Astrocyte (in vitro differentiated cells and primary cell): ENCODE results near the gene PRAMEF15. TPM values are rescaled to one million over a fixed set of nuclear protein-coding genes. Genes with fewer than 3 reads are reported as not detected.

Experiments
- total RNA-seq: library from RNA; stranded (reverse); gene quantifications from 2 replicates; pipeline ENCODE4 v1.2.1, GENCODE V29; 2021

PRAMEF15 gene
- total RNA-seq, 1 donor from 2014 or later: not detected

Other genes starting within 250 kb of the PRAMEF15 start
- 0.14 TPM in 1 of 2 replicates, not detected in the other for gene PRAMEF25, start 244.8 kb upstream of the PRAMEF15 start, total RNA-seq
- gene HNRNPCL2, start 198.7 kb upstream of the PRAMEF15 start, total RNA-seq: not detected in 2 replicates
- not detected in 2 replicates for gene PRAMEF26, start 159.6 kb upstream of the PRAMEF15 start, total RNA-seq
- not detected in 2 replicates for gene HNRNPCL4, start 149.9 kb upstream of the PRAMEF15 start, total RNA-seq
- not detected in 2 replicates for gene PRAMEF9, start 143.7 kb upstream of the PRAMEF15 start, total RNA-seq
- gene PRAMEF13, start 114.2 kb upstream of the PRAMEF15 start, total RNA-seq: not detected in 2 replicates
- gene PRAMEF18, start 89.4 kb upstream of the PRAMEF15 start, total RNA-seq: not detected in 2 replicates
- not detected in 2 replicates for gene PRAMEF5, start 61.4 kb upstream of the PRAMEF15 start, total RNA-seq
- gene PRAMEF8, start 30.4 kb upstream of the PRAMEF15 start, total RNA-seq: 0.20 TPM in 1 of 2 replicates, not detected in the other
- gene PRAMEF33, start 12.0 kb upstream of the PRAMEF15 start, total RNA-seq: not detected in 2 replicates
- gene PRAMEF14, start 31.6 kb downstream of the PRAMEF15 start, total RNA-seq: 0.20 TPM in 1 of 2 replicates, not detected in the other
- not detected in 2 replicates for gene PRAMEF19, start 56.4 kb downstream of the PRAMEF15 start, total RNA-seq
- gene PRAMEF17, start 74.1 kb downstream of the PRAMEF15 start, total RNA-seq: not detected in 2 replicates
- gene PRAMEF20, start 94.9 kb downstream of the PRAMEF15 start, total RNA-seq: not detected in 2 replicates
- gene LRRC38, start 198.4 kb downstream of the PRAMEF15 start, total RNA-seq: not detected in 2 replicates